22Rv1 (cell line): Measurements from ENCODE around the gene DAO.

Experiments
- CTCF ChIP-seq: fragments of 450-650 bp; IDR thresholded peaks from 2 replicates; pipeline ENCODE4 v1.5.1; 2017; ENCODE audit warnings: mild to moderate bottlenecking
- ZFX ChIP-seq: fragments of 450-650 bp; IDR thresholded peaks from 2 replicates; pipeline ENCODE4 v1.6.1; 2017; ENCODE audit warnings: antibody characterized with exemption, borderline replicate concordance

DNA sequence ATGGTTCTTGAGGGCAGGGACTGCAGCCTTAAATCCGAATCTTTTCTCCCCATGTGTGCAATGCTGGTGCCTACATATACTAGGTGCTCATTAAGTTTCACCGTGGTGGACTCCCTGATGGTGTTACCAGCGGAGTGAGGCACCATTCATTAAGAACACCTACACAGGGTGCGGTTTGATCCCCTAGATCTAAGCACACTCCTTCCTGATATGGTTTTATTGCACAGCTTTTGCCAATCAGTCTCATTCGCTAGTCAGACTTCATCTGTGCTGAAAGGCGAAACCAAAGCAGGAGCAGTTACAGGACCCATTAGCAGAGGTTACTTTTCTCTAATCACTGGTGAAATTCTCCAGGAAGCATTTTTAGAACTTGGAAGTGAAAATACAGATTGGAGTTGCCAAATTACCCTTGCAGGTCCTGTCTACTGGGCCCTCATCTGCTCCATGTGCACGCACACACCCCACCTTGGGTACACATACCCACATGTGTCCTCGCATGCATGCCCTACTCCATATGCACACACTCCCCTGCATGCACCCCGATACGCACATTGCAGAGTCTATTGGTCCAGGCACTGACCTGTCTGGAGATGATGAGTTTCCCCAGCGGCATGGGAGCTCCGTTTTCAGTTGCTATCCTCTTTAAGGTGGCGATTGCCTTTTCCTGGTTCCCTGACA, 58.5 kb downstream of the DAO start:
- TF ChIP-seq CTCF (no peak), ZFX (no peak)
